ENCODE measurements around the gene CEBPZOS. TPM values are rescaled to one million over a fixed set of nuclear protein-coding genes. Genes with fewer than 3 reads are reported as not detected.

CEBPZOS gene
- total and polyA plus RNA-seq, 10 of the 15 experiments (the other 5 are each of a cell fraction or from before 2014, with no cell fraction given) = 22.9 to 50.8 (median 39.1) TPM

GRCh38 chr2:37171624-37171950 lies 24.7 kb upstream of the CEBPZOS start (continued):
- TF ChIP-seq SREBF2 (IDR thresholded peaks at IDR 0.05; ENCODE audit: low read length) = no peak
- TF ChIP-seq ZNF687 (IDR thresholded peaks at IDR 0.05) = no peak
- no peak for TF ChIP-seq STAT1 (conservative IDR thresholded peaks at IDR 0.05)
- TF ChIP-seq BCL11A (IDR thresholded peaks at IDR 0.05; ENCODE audit: low read depth, low read length) = no peak
- TF ChIP-seq POLR2AphosphoS5 (IDR thresholded peaks at IDR 0.05; ENCODE audit: low read length) = no peak
- TF ChIP-seq SIX5 (IDR thresholded peaks at IDR 0.05; ENCODE audit: low read depth, low read length, severe bottlenecking) = no peak
- TF ChIP-seq ETV6 (conservative IDR thresholded peaks at IDR 0.05 in 1 of 2, IDR thresholded peaks at IDR 0.05 in 1 of 2; ENCODE audit: borderline replicate concordance in 1 of 2, low read depth in 1 of 2) = no peak
- no peak for TF ChIP-seq CTCF (IDR thresholded peaks at IDR 0.05 in 2 of 3, conservative IDR thresholded peaks at IDR 0.05 in 1 of 3; ENCODE audit: control insufficient read depth in 2 of 3, extremely low read depth in 1 of 3, insufficient read depth in 1 of 3, low read depth in 3 of 3, low read length in 3 of 3)
- TF ChIP-seq SP1 (IDR thresholded peaks at IDR 0.05; ENCODE audit: low read depth, low read length) = no peak
